ENCODE results near the gene LYAR.
"Not testable (repeated sequence)": the region's sequence is repeated elsewhere in the genome, so short reads cannot be mapped to it uniquely, and the experiment has no call there.

The LYAR gene

GRCh38 chr4:4267981-4268380 lies 22.0 kb downstream of the LYAR start:
- no peak for DNase-seq (ENCODE audit: low read depth)
- no peak for TF ChIP-seq CTCF (conservative IDR thresholded peaks at IDR 0.05; ENCODE audit: low read length)
- no peak overlapping the region for H3K4me3 ChIP-seq (ENCODE audit: low read length)

GRCh38 chr4:4260185-4260751 lies 29.7 kb downstream of the LYAR start:
- TF ChIP-seq CTCF (conservative IDR thresholded peaks at IDR 0.05; ENCODE audit: low read length): peak; percentile 60
- peak; percentile 69 for DNase-seq (ENCODE audit: low read depth)
- no peak overlapping the region for H3K4me3 ChIP-seq (ENCODE audit: low read length)

- no peak for TF ChIP-seq CTCF (conservative IDR thresholded peaks at IDR 0.05; ENCODE audit: low read length)
- no peak overlapping the region for H3K4me3 ChIP-seq (ENCODE audit: low read length)
- DNase-seq (ENCODE audit: low read depth): no peak
Observed at GRCh38 chr4:4259484-4260100, 30.4 kb downstream of the LYAR start.

- not testable (repeated sequence) for H3K4me3 ChIP-seq (ENCODE audit: low read length); DNase-seq (ENCODE audit: low read depth)
Observed at GRCh38 chr4:4257705-4258104, 32.2 kb downstream of the LYAR start.

GRCh38 chr4:4256799-4257198 lies 33.2 kb downstream of the LYAR start:
- DNase-seq (ENCODE audit: low read depth): no peak
- H3K4me3 ChIP-seq (ENCODE audit: low read length): no peak overlapping the region
- TF ChIP-seq CTCF (conservative IDR thresholded peaks at IDR 0.05; ENCODE audit: low read length): no peak

GRCh38 chr4:4254666-4255065 lies 35.3 kb downstream of the LYAR start:
- TF ChIP-seq CTCF (conservative IDR thresholded peaks at IDR 0.05; ENCODE audit: low read length): no peak
- no peak overlapping the region for H3K4me3 ChIP-seq (ENCODE audit: low read length)
- no peak for DNase-seq (ENCODE audit: low read depth)

GRCh38 chr4:4254199-4254598 lies 35.8 kb downstream of the LYAR start:
- TF ChIP-seq CTCF (conservative IDR thresholded peaks at IDR 0.05; ENCODE audit: low read length): no peak
- H3K4me3 ChIP-seq (ENCODE audit: low read length): no peak overlapping the region
- no peak for DNase-seq (ENCODE audit: low read depth)

Measured in AG10803 (cell line).